Urinary bladder (tissue), 4 donors: Measurements from ENCODE around the gene PFKFB1. TPM values are rescaled to one million over a fixed set of nuclear protein-coding genes. Genes with fewer than 3 reads are reported as not detected.

ENCODE experiments used
- DNase-seq: peaks from one replicate; pipeline ENCODE4 v3.0.0-alpha.2; 2015; ENCODE audit errors: extremely low spot score
- H3K27ac ChIP-seq: one replicate; pipeline ENCODE4 v1.5.1; 2013; ENCODE audit warnings: low read depth, mild to moderate bottlenecking, moderate library complexity
- H3K36me3 ChIP-seq: one replicate; pipeline ENCODE4 v1.6.1; 2013; ENCODE audit warnings: mild to moderate bottlenecking, moderate library complexity; ENCODE audit not compliant: insufficient read depth
- H3K4me1 ChIP-seq: one replicate; pipeline ENCODE4 v1.6.1; 2013; ENCODE audit warnings: mild to moderate bottlenecking, moderate library complexity; ENCODE audit not compliant: insufficient read depth
- H3K4me3 ChIP-seq: one replicate; pipeline ENCODE4 v1.5.1; 2013; ENCODE audit warnings: low read depth, low read length
- WGBS: extraction: QIAGEN DNeasy Blood & Tissue Kit; methylation state at CpG from one replicate; pipeline ENCODE4 v1.1.7; 2013; 5-methylcytosine and 5-hydroxymethylcytosine counted together
- polyA plus RNA-seq: library from polyadenylated mRNA; stranded (reverse); fragments of 200-250 nt; gene quantifications from one replicate; pipeline ENCODE4 v1.2.3, GENCODE V29; 2013
- total RNA-seq: library from RNA; depleted of rRNA; stranded (reverse); fragments of >200 nt; gene quantifications from one replicate; pipeline ENCODE4 v1.2.3, GENCODE V29; 2014
- donor health status: healthy with polysubstance abuse.
- donor health status: healthy.

The PFKFB1 gene
- total and polyA plus RNA-seq, 2 donors, result 0.16 to 0.23 TPM

GRCh38 chrX:54964766-54965497, 29.1 kb downstream of the PFKFB1 start:
- Histone ChIP-seq H3K4me1 (no peaks in the 10 kb centered on the region), H3K4me3 (no peak overlapping the region), H3K36me3 (no peaks in the 10 kb centered on the region), H3K27ac (no peak overlapping the region)
- DNase-seq, result no peak
- 74% methylated on average over 4 of the region's 4 CpGs for WGBS

GRCh38 chrX:54961750-54962149, 32.2 kb downstream of the PFKFB1 start:
- 92% methylated on average over 1 of the region's 1 CpG for WGBS
- H3K4me1 ChIP-seq, result no peaks in the 10 kb centered on the region
- H3K36me3 ChIP-seq, result no peaks in the 10 kb centered on the region
- no peak overlapping the region for H3K4me3 ChIP-seq
- no peak for DNase-seq
- no peak overlapping the region for H3K27ac ChIP-seq

GRCh38 chrX:54950730-54951375, 43.1 kb downstream of the PFKFB1 start:
- H3K4me3 ChIP-seq, result no peak overlapping the region
- H3K36me3 ChIP-seq, result no peaks in the 10 kb centered on the region
- DNase-seq, result no peak
- no peak overlapping the region for H3K27ac ChIP-seq
- 73% methylated on average over 8 of the region's 8 CpGs for WGBS
- H3K4me1 ChIP-seq, result no peaks in the 10 kb centered on the region

- Histone ChIP-seq H3K4me3 (no peak overlapping the region), H3K27ac (no peak overlapping the region), H3K4me1 (no peaks in the 10 kb centered on the region), H3K36me3 (no peaks in the 10 kb centered on the region)
- no peak for DNase-seq
- 73% methylated on average over 6 of the region's 6 CpGs for WGBS
Measured at GRCh38 chrX:54945224-54945623, 48.8 kb downstream of the PFKFB1 start.

- no peak for DNase-seq
- Histone ChIP-seq H3K4me1 (no peaks in the 10 kb centered on the region), H3K27ac (no peak overlapping the region), H3K36me3 (no peaks in the 10 kb centered on the region), H3K4me3 (no peak overlapping the region)
Measured at GRCh38 chrX:54944816-54945215, 49.2 kb downstream of the PFKFB1 start.

GRCh38 chrX:54937416-54937815, 56.6 kb downstream of the PFKFB1 start:
- Histone ChIP-seq H3K27ac (no peak overlapping the region), H3K36me3 (no peaks in the 10 kb centered on the region), H3K4me1 (no peaks in the 10 kb centered on the region), H3K4me3 (no peak overlapping the region)
- 82% methylated on average over 4 of the region's 4 CpGs for WGBS
- DNase-seq, result no peak

GRCh38 chrX:54935306-54935705, 58.7 kb downstream of the PFKFB1 start:
- no peak overlapping the region for H3K4me3 ChIP-seq
- WGBS, result 91% methylated on average over 4 of the region's 4 CpGs
- H3K4me1 ChIP-seq, result no peaks in the 10 kb centered on the region
- no peaks in the 10 kb centered on the region for H3K36me3 ChIP-seq
- H3K27ac ChIP-seq, result no peak overlapping the region
- no peak for DNase-seq

GRCh38 chrX:54934890-54935289, 59.1 kb downstream of the PFKFB1 start:
- DNase-seq, result no peak
- no peaks in the 10 kb centered on the region for H3K36me3 ChIP-seq
- H3K27ac ChIP-seq, result no peak overlapping the region
- no peak overlapping the region for H3K4me3 ChIP-seq
- H3K4me1 ChIP-seq, result no peaks in the 10 kb centered on the region
- WGBS, result 78% methylated on average over 3 of the region's 3 CpGs

GRCh38 chrX:54934058-54934457, 59.9 kb downstream of the PFKFB1 start:
- Histone ChIP-seq H3K4me1 (no peaks in the 10 kb centered on the region), H3K36me3 (no peaks in the 10 kb centered on the region), H3K27ac (no peak overlapping the region), H3K4me3 (no peak overlapping the region)
- DNase-seq, result no peak
- WGBS, result 86% methylated on average over 6 of the region's 6 CpGs

GRCh38 chrX:54933150-54933826, 60.7 kb downstream of the PFKFB1 start:
- H3K27ac ChIP-seq, result no peak overlapping the region
- DNase-seq, result no peak
- no peaks in the 10 kb centered on the region for H3K4me1 ChIP-seq
- WGBS, result 91% methylated on average over 10 of the region's 10 CpGs
- no peaks in the 10 kb centered on the region for H3K36me3 ChIP-seq
- no peak overlapping the region for H3K4me3 ChIP-seq

GRCh38 chrX:54931107-54931506, 62.9 kb downstream of the PFKFB1 start:
- Histone ChIP-seq H3K27ac (no peak overlapping the region), H3K36me3 (no peaks in the 10 kb centered on the region), H3K4me1 (no peaks in the 10 kb centered on the region), H3K4me3 (no peak overlapping the region)
- no peak for DNase-seq
- 86% methylated on average over 2 of the region's 2 CpGs for WGBS

GRCh38 chrX:54930291-54931049, 63.5 kb downstream of the PFKFB1 start:
- Histone ChIP-seq H3K4me1 (no peaks in the 10 kb centered on the region), H3K4me3 (no peak overlapping the region), H3K27ac (no peak overlapping the region), H3K36me3 (no peaks in the 10 kb centered on the region)
- no peak for DNase-seq
- 96% methylated on average over 17 of the region's 17 CpGs for WGBS

- Histone ChIP-seq H3K4me1 (no peaks in the 10 kb centered on the region), H3K4me3 (no peak overlapping the region), H3K27ac (no peak overlapping the region), H3K36me3 (no peaks in the 10 kb centered on the region)
- 96% methylated on average over 3 of the region's 3 CpGs for WGBS
- no peak for DNase-seq
Measured at GRCh38 chrX:54928876-54929275, 65.1 kb downstream of the PFKFB1 start.
